ENCODE results near the gene TRANK1. TPM values are rescaled to one million over a fixed set of nuclear protein-coding genes. Genes with fewer than 3 reads are reported as not detected.

The TRANK1 gene
- polyA plus RNA-seq, 6 donors from 2014 or later: 0.56 to 25.1 (median 20.4) TPM

DNA sequence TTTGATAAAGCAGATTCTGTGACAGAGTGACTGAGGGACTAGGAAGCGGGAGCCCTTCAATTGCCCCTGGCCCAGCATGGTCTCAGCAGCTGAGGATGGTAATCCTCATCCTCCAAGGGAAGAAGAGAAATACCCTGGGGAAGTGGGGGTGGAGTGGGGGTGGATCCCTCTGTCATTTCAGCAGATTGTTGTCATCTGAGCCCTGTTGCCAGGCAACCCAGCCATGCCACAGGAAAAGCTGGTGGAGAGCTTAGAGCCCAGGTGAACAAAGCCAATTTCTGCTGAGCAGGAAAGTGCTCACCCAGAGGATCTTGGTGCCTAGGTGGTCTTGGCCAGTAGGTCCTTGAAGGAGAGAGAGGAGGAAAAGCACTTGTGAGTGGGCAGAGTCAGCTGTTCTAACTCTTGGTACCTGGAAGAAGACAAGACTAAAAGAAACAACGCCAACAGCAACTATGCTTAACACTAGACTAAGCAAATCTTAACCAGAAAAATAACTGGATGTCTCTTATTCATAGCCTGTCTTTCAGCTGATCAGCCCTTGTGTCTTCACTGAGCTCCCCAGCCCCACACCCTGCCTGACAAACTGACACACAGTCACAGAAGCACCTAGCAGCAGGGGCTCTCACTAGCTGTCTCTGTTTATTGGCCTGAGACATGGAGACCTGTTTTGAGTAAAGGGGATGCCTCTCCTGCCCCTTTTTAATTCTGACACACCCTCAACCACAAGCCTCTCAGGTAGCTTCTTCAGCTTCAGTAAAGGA lies 140.4 kb downstream of the TRANK1 start:
- Mint-ChIP-seq H3K9me3 (peaks cover 0 to 29% (median 23%) of the 10 kb centered on the region in 7 donors), H3K4me3 (no peak overlapping the region), H3K4me1 (no peaks in the 10 kb centered on the region), H3K27me3 (peaks cover 30 to 42% (median 32%) of the 10 kb centered on the region in 3 donors), H3K36me3 (peaks cover 12 to 27% of the 10 kb centered on the region in 2 donors), H3K27ac (no peak overlapping the region)
- ATAC-seq (ENCODE audit: low read depth in 2 of 2) (no peak), DNase-seq (no peak)

DNA sequence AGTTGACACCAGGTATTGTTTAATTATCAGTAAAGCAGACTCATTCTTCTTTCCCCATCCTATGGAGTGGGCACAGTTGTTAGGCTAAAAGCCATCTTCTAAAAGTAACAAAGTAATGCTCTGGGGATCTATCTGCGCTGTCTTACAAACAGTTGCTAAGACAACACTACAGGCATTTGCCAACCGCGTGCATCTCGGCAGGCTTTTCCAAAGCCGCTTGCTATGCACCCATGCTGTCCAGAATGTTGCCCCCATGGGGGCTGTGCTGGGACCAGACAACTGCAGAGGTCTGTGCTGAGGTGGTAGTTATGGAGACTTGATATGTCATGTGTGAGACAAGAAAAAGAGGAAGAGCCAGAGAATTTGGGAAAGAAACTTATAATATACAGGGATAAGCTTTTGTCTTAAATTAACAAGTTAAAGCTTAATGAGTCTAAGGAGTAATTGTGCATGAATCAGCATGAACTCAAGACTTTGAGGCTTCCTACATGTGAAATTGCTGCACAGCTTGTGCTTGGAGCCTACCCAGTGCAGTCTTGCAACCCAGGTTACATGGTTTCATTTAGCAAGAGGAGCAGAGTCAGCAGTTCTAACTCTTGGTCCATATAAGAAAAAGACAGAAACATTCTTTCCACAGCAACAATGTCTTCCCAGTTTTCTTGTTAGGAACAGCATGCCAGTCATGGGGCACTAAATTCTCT lies 141.6 kb downstream of the TRANK1 start:
- Mint-ChIP-seq H3K36me3 (peaks cover 12 to 27% of the 10 kb centered on the region in 2 donors), H3K4me3 (no peak overlapping the region), H3K27ac (no peak overlapping the region), H3K4me1 (no peaks in the 10 kb centered on the region), H3K9me3 (peaks cover 0 to 29% (median 25%) of the 10 kb centered on the region in 7 donors), H3K27me3 (peaks cover 24 to 41% (median 32%) of the 10 kb centered on the region in 3 donors)
- no peak for DNase-seq
- no peak for ATAC-seq (ENCODE audit: low read depth in 2 of 2)

DNA sequence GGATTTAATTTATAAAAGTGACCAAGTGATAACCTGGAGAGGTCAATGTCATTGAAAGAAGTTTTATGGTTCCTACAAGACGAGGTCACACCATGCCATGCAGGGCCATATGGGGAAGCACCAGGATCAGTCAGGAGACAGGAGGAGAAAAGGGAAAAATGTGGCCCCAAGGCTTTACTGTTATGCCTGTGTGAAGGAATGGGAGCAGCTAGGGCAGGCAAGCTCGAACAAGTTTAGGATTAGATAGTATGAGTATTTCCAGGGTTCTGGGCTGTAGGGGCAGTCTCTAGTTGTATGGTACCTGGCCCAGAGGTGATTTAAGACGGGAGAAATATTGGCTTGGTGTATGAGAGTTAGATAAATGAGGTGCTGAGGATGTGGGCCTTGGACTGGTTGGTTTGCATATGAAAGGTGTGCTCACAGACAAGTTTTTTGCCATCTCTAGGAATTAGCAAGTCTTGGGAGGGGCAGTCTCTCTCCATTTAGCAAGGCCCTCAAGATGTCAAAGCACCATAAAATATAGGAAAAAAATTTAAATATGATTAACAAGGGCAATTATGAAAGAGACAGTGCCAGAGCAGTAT lies 144.2 kb downstream of the TRANK1 start:
- Mint-ChIP-seq H3K27ac (peak overlapping the region in 1 of 6 donors; percentile 19), H3K9me3 (peaks cover 0 to 18% (median 12%) of the 10 kb centered on the region in 7 donors), H3K36me3 (peaks cover 0 to 16% of the 10 kb centered on the region in 2 donors), H3K27me3 (peaks cover 17 to 24% (median 19%) of the 10 kb centered on the region in 3 donors), H3K4me1 (no peaks in the 10 kb centered on the region), H3K4me3 (no peak overlapping the region)
- DNase-seq (no peak), ATAC-seq (ENCODE audit: low read depth in 2 of 2) (no peak)

DNA sequence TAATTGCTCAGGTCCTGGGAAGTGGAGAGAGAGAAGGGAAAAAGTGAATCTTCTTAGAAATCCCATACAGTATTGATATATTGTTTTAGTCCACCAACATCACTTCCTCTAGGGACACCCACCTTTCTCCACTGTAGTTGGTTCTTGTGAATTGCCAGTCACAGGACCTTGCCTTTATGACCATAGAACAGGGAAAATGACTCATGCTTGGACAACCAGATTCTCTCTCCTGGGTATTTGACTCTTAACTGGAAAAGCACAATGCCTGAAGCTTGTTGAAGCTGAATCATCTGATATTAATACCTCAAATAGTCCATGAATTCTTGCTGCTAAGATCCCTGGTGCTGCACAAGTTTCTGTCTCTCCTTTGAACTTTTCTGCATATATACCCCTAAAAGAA lies 148.0 kb downstream of the TRANK1 start:
- DNase-seq (no peak), ATAC-seq (ENCODE audit: low read depth in 2 of 2) (no peak)
- peaks cover 0 to 16% of the 10 kb centered on the region in 2 donors for H3K36me3 Mint-ChIP-seq
- H3K4me3 Mint-ChIP-seq: no peak overlapping the region
- H3K27me3 Mint-ChIP-seq: peaks cover 8 to 24% (median 20%) of the 10 kb centered on the region in 3 donors
- no peaks in the 10 kb centered on the region for H3K4me1 Mint-ChIP-seq
- no peak overlapping the region for H3K27ac Mint-ChIP-seq
- H3K9me3 Mint-ChIP-seq: peaks cover 0 to 5% (median 0%) of the 10 kb centered on the region in 7 donors

DNA sequence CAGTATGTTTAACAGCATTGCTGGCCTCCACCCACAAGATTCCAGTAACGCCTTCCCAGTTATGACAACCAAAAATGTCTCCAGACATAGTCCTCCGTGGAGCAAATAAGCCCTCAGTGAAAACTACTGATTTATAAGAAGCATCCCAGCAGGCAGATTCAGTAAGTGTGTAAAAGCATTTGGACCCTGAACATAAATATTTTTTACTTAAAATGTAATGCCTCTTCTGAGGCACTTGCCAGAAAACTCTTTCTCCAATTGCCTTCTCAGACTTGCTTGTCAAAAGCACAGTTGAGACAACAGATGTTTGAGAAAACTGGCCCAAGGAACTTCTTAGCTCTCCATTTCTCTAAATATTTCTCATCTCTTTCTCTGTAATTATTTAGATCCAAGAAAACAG lies 148.7 kb downstream of the TRANK1 start:
- DNase-seq: no peak
- H3K36me3 Mint-ChIP-seq: peaks cover 0 to 11% of the 10 kb centered on the region in 2 donors
- no peaks in the 10 kb centered on the region for H3K4me1 Mint-ChIP-seq
- H3K27me3 Mint-ChIP-seq: peaks cover 7 to 24% (median 14%) of the 10 kb centered on the region in 3 donors
- H3K27ac Mint-ChIP-seq: no peak overlapping the region
- ATAC-seq (ENCODE audit: low read depth in 2 of 2): no peak
- peaks cover 0 to 5% (median 0%) of the 10 kb centered on the region in 7 donors for H3K9me3 Mint-ChIP-seq
- no peak overlapping the region for H3K4me3 Mint-ChIP-seq

DNA sequence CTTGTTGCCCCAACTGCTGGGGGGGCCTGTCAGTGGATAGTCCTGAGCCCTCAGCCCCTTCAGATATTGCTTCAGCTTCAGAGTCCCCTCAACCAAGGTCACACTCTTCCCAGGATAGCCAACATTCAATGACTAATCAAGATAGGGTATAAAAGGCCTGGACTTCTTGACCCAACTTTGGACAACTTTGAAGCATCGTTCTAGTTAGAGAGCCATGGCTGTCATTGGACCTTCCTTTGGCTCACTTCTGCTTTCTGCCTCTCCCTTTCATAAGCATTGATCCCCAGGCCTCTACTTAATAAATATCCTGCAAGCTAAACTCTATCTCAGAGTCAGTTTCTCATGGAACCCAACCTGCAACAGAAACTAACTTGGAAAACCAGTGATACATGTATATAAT lies 149.2 kb downstream of the TRANK1 start:
- Mint-ChIP-seq H3K27me3 (peaks cover 5 to 24% (median 12%) of the 10 kb centered on the region in 3 donors), H3K9me3 (peaks cover 0 to 5% (median 0%) of the 10 kb centered on the region in 7 donors), H3K4me1 (no peaks in the 10 kb centered on the region), H3K4me3 (no peak overlapping the region), H3K36me3 (peaks cover 0 to 6% of the 10 kb centered on the region in 2 donors), H3K27ac (no peak overlapping the region)
- DNase-seq (no peak), ATAC-seq (ENCODE audit: low read depth in 2 of 2) (no peak)

DNA sequence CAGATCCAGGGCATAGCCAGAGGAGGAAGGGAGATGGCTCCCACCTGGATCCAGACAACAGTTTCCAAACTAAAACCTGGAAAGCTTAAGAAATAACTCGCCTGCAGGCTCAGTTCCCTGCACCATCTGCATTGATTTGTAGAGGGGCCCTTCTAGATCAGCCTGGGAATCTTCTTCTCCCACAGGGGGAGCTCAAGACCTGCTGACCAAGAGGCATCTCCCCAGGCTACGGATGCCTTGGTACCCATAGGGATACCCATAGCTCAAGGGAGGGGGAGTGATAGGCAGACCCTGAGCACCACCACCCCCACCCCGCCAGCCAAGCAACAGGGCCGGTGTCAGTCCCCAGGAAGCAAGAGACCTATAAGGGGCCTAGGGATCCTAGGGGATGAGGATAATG lies 152.5 kb downstream of the TRANK1 start:
- DNase-seq (no peak), ATAC-seq (ENCODE audit: low read depth in 2 of 2) (peak in 1 of 2 donors; percentile 27)
- H3K27ac Mint-ChIP-seq: peak overlapping the region in 1 of 6 donors; percentile 0
- no peaks in the 10 kb centered on the region for H3K36me3 Mint-ChIP-seq
- H3K27me3 Mint-ChIP-seq: peaks cover 8 to 25% (median 15%) of the 10 kb centered on the region in 3 donors
- no peaks in the 10 kb centered on the region for H3K9me3 Mint-ChIP-seq
- no peaks in the 10 kb centered on the region for H3K4me1 Mint-ChIP-seq
- no peak overlapping the region for H3K4me3 Mint-ChIP-seq

DNA sequence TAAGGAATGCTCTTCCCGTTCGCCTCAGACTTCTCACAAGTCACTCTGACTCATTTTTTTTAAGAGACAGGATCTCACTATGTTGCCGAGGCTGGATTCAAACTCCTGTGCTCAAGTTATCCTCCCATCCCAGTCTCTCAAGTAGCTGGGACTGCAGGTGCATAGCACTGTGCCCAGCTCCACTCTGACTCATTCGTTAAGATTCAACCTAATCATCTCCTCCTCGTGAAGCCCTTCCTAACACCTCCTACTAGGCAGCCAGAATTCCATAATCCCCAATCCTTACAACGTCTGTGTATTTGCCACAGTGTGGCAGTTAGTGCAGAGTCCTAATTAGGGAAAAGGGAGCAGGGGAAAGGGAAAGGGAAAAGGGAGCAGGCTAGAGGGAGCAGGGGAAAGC lies 154.1 kb downstream of the TRANK1 start:
- Mint-ChIP-seq H3K4me1 (no peaks in the 10 kb centered on the region), H3K9me3 (no peaks in the 10 kb centered on the region), H3K27ac (peak overlapping the region in 1 of 6 donors; percentile 1), H3K4me3 (no peak overlapping the region), H3K27me3 (peaks cover 8 to 25% (median 15%) of the 10 kb centered on the region in 3 donors), H3K36me3 (no peaks in the 10 kb centered on the region)
- ATAC-seq (ENCODE audit: low read depth in 2 of 2) (no peak), DNase-seq (no peak)

DNA sequence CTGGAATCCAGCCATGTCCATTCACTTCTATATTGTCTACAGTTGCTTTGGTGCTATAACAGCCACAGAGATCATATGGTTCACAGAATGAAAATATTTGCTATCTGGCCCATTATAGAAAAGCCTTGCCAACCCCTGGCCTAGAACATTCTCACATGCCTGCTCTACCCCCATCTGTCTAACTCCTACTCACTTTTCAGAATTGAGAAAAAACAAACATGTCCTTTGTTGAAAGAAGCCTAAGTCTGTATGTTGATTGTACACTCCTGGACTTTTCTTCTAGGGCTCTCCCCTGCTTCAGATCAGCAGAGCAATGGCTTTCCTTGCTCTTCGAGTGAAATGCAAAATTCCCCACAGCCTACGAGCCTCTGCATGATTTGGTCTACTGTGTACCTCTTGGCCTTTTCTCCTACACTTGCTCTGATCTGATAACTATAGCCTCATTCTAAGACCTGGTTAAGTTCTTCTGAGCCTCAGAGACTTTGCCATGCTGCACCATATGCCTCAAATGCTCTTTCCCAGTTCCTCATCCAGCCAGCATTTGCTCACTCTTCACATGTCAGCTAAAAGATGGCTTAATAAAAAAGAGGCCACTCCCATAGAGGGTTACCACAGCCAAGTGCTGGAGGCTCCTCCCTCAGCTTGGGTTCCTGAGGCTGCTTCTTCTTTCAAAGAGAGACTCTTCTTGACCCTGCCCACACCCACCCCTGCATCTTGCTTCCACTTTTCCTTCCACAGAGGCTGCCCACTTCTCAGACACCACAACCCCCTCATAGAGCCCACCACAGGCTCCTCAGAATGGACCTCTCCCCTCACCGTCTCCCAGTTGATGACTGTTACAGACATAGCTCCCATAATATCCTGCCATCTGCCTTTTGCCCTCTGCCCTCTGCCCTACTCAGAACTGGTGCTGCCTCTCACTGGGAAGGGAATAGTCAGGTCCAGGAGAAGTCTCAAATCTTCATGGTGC lies 157.6 kb downstream of the TRANK1 start:
- peak overlapping the region in 1 of 6 donors; percentile 88 for H3K27ac Mint-ChIP-seq
- H3K4me3 Mint-ChIP-seq: no peak overlapping the region
- peaks cover 8 to 29% (median 15%) of the 10 kb centered on the region in 3 donors for H3K27me3 Mint-ChIP-seq
- no peaks in the 10 kb centered on the region for H3K9me3 Mint-ChIP-seq
- no peaks in the 10 kb centered on the region for H3K4me1 Mint-ChIP-seq
- no peak for DNase-seq
- no peaks in the 10 kb centered on the region for H3K36me3 Mint-ChIP-seq
- no peak for ATAC-seq (ENCODE audit: low read depth in 2 of 2)

DNA sequence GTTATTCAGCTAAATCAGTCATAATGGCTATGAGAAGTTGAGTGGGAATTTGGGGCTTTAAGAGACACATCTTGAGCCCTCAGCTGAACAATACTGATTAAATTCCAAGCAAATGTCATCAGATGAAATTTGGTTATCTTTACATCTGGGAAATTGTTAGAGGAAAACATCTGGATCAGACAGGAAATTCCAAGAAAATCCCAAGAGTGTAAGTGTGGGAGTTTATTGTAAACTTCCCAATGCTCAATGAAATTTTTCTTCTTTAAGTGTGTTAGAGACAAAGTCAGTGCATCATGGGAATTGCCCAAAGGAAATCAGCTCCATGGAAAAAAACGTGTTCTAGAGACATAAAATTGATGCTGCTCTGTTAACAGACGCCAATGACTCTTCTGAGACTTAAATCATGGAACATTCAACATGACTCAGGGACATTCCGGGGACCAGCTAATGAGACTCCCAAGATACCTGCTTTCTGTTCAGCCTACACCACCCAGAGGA lies 160.7 kb downstream of the TRANK1 start:
- Mint-ChIP-seq H3K36me3 (peaks cover 0 to 3% of the 10 kb centered on the region in 2 donors), H3K9me3 (peaks cover 0 to 2% (median 0%) of the 10 kb centered on the region in 7 donors), H3K27ac (no peak overlapping the region), H3K4me1 (no peaks in the 10 kb centered on the region), H3K27me3 (peaks cover 0 to 9% (median 3%) of the 10 kb centered on the region in 3 donors), H3K4me3 (no peak overlapping the region)
- ATAC-seq (ENCODE audit: low read depth in 2 of 2): no peak
- DNase-seq: no peak

DNA sequence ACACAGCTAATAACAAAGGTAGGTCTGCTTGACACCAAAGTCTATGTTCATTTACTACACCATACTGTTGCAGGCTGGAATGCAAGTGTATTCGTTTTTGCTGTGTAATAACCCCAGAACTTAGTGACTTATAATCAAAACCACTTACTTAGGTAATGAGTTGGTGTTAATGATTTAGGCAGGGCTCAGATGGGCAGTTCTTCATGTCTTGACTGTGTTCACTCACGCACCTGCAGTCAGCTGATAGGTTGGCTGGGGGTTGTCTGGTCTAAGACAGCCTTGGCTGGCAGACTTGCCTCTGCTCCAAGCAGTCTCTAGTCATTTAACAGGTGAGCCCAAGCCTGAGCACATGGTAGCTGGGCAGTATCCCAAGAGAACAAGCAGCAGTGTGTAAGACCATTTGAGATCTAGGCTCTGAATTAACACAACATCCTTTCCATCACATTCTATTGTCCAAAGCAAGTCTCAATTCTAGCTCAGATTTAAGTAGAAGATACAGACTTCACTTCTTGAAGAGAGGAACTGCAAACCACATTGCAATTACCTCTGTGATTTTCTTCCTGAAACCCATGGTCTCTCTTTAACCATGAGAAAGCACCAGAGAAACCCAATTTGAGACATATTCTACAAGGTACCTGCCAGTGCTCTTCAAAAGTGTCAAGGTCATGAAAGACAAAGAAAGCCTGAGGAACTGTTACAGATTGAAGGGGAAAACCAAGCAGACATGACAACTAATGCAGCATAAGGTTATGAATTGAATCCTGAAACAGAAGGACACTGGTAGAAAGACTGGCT lies 167.2 kb downstream of the TRANK1 start:
- Mint-ChIP-seq H3K4me1 (no peaks in the 10 kb centered on the region), H3K4me3 (no peak overlapping the region), H3K9me3 (peaks cover 0 to 7% (median 0%) of the 10 kb centered on the region in 7 donors), H3K27ac (no peak overlapping the region), H3K27me3 (peaks cover 0 to 8% (median 4%) of the 10 kb centered on the region in 3 donors), H3K36me3 (peaks cover 0 to 3% of the 10 kb centered on the region in 2 donors)
- ATAC-seq (ENCODE audit: low read depth in 2 of 2): no peak
- DNase-seq: no peak

Data from naive B cell (primary cell).